Muscle of leg (tissue), 11 donors: ENCODE measurements around the gene TMPRSS9. TPM values are rescaled to one million over a fixed set of nuclear protein-coding genes. Genes with fewer than 3 reads are reported as not detected.
"Not testable (repeated sequence)": the region's sequence is repeated elsewhere in the genome, so short reads cannot be mapped to it uniquely, and the experiment has no call there.

Experiments used
- DNase-seq: peaks from one replicate; pipeline ENCODE4 v3.0.0; 2013
- H3K27ac ChIP-seq: one replicate; pipeline ENCODE4 v1.5.1; 2013; ENCODE audit warnings: mild to moderate bottlenecking, low read length, control low read depth
- H3K27me3 ChIP-seq: one replicate; pipeline ENCODE4 v1.6.1; 2013; ENCODE audit warnings: low read length; ENCODE audit not compliant: control insufficient read depth, insufficient read depth
- H3K36me3 ChIP-seq: one replicate; pipeline ENCODE4 v1.6.1; 2013; ENCODE audit warnings: low read length; ENCODE audit not compliant: control insufficient read depth, insufficient read depth
- H3K4me1 ChIP-seq: one replicate; pipeline ENCODE4 v1.6.1; 2013; ENCODE audit warnings: low read length; ENCODE audit not compliant: control insufficient read depth, insufficient read depth
- H3K4me3 ChIP-seq: one replicate; pipeline ENCODE4 v1.5.1; 2013; ENCODE audit warnings: low read length, control low read depth
- H3K9me3 ChIP-seq: replicated peaks from 2 replicates; pipeline ENCODE4 v1.6.1; 2013; ENCODE audit warnings: low read depth, low read length; ENCODE audit not compliant: control insufficient read depth
- WGBS: methylation state at CpG from one replicate; pipeline ENCODE4 v1.1.5; 2013; ENCODE audit warnings: missing lambda C conversion rate; ENCODE audit not compliant: insufficient coverage; 5-methylcytosine and 5-hydroxymethylcytosine counted together
- polyA plus RNA-seq, 8 donors: library from polyadenylated mRNA; unstranded; fragments of 120-200 nt; gene quantifications; one replicate each; pipeline versions ENCODE4 v1.2.1 to v1.2.3, GENCODE V29; 2013; ENCODE audit warnings: inconsistent platforms in 1 of 8, low replicate concordance in 1 of 8; ENCODE audit not compliant: insufficient read length in 8 of 8, insufficient read depth in 1 of 8
- total RNA-seq: library from RNA; stranded (reverse); fragments of 120-200 nt; gene quantifications from one replicate; pipeline ENCODE4 v1.2.4, GENCODE V29; 2013

Gene TMPRSS9
- total and polyA plus RNA-seq, 9 donors = 0.11 to 1.3 (median 0.33) TPM

- DNase-seq, H3K4me3 ChIP-seq, H3K4me1 ChIP-seq, H3K9me3 ChIP-seq, H3K27ac ChIP-seq, H3K27me3 ChIP-seq, H3K36me3 ChIP-seq: not testable (repeated sequence)
- WGBS = 73% methylated on average over 3 of the region's 8 CpGs
Observed at GRCh38 chr19:2392899-2393298, 32.8 kb downstream of the TMPRSS9 start.

GRCh38 chr19:2394054-2394441 lies 34.0 kb downstream of the TMPRSS9 start:
- H3K27me3 ChIP-seq = peaks cover 3% of the 10 kb centered on the region
- WGBS = 79% methylated on average over 5 of the region's 8 CpGs
- no peaks in the 10 kb centered on the region for H3K9me3 ChIP-seq
- no peaks in the 10 kb centered on the region for H3K4me1 ChIP-seq
- no peaks in the 10 kb centered on the region for H3K36me3 ChIP-seq
- no peak for DNase-seq
- H3K27ac ChIP-seq = no peak overlapping the region
- H3K4me3 ChIP-seq = no peak overlapping the region

- H3K27me3 ChIP-seq = peaks cover 1% of the 10 kb centered on the region
- no peaks in the 10 kb centered on the region for H3K4me1 ChIP-seq
- H3K36me3 ChIP-seq = no peaks in the 10 kb centered on the region
- peak; percentile 40 for DNase-seq
- WGBS = 60% methylated on average over 10 of the region's 27 CpGs
- no peak overlapping the region for H3K4me3 ChIP-seq
- no peak overlapping the region for H3K27ac ChIP-seq
- no peaks in the 10 kb centered on the region for H3K9me3 ChIP-seq
Observed at GRCh38 chr19:2394442-2395292, 34.6 kb downstream of the TMPRSS9 start.

GRCh38 chr19:2395293-2395829 lies 35.3 kb downstream of the TMPRSS9 start:
- H3K9me3 ChIP-seq, H3K36me3 ChIP-seq, H3K4me1 ChIP-seq, DNase-seq, H3K4me3 ChIP-seq, H3K27me3 ChIP-seq, H3K27ac ChIP-seq: not testable (repeated sequence)
- 90% methylated on average over 11 of the region's 18 CpGs for whole genome bisulfite sequencing

- not testable (repeated sequence) for DNase-seq, H3K4me1 ChIP-seq, H3K27me3 ChIP-seq, H3K9me3 ChIP-seq, H3K27ac ChIP-seq, H3K36me3 ChIP-seq, H3K4me3 ChIP-seq
- WGBS = 80% methylated on average over 3 of the region's 7 CpGs
Observed at GRCh38 chr19:2397173-2397572, 37.1 kb downstream of the TMPRSS9 start.

GRCh38 chr19:2398735-2399305 lies 38.8 kb downstream of the TMPRSS9 start:
- Histone ChIP-seq H3K4me3 (no peak overlapping the region), H3K27me3 (no peaks in the 10 kb centered on the region), H3K36me3 (no peaks in the 10 kb centered on the region), H3K9me3 (no peaks in the 10 kb centered on the region), H3K27ac (no peak overlapping the region), H3K4me1 (no peaks in the 10 kb centered on the region)
- 76% methylated on average over 8 of the region's 14 CpGs for WGBS
- no peak for DNase-seq

- Histone ChIP-seq H3K4me1 (no peaks in the 10 kb centered on the region), H3K27me3 (no peaks in the 10 kb centered on the region), H3K9me3 (peaks cover 2% of the 10 kb centered on the region), H3K27ac (no peak overlapping the region), H3K4me3 (no peak overlapping the region), H3K36me3 (no peaks in the 10 kb centered on the region)
- no peak for DNase-seq
- WGBS = 100% methylated on average over 4 of the region's 4 CpGs
Observed at GRCh38 chr19:2399582-2399981, 39.5 kb downstream of the TMPRSS9 start.

GRCh38 chr19:2408247-2408646 lies 48.2 kb downstream of the TMPRSS9 start:
- Histone ChIP-seq H3K4me3 (no peak overlapping the region), H3K27ac (no peak overlapping the region), H3K9me3 (peaks cover 11% of the 10 kb centered on the region), H3K4me1 (no peaks in the 10 kb centered on the region), H3K27me3 (peaks cover 3% of the 10 kb centered on the region), H3K36me3 (no peaks in the 10 kb centered on the region)
- WGBS = 82% methylated on average over 25 of the region's 25 CpGs
- no peak for DNase-seq

GRCh38 chr19:2409352-2409912 lies 49.4 kb downstream of the TMPRSS9 start:
- peaks cover 10% of the 10 kb centered on the region for H3K9me3 ChIP-seq
- H3K27me3 ChIP-seq = peaks cover 3% of the 10 kb centered on the region
- no peaks in the 10 kb centered on the region for H3K4me1 ChIP-seq
- no peaks in the 10 kb centered on the region for H3K36me3 ChIP-seq
- no peak overlapping the region for H3K4me3 ChIP-seq
- 92% methylated on average over 5 of the region's 7 CpGs for WGBS
- DNase-seq = no peak
- H3K27ac ChIP-seq = no peak overlapping the region

- Histone ChIP-seq H3K27me3 (peaks cover 3% of the 10 kb centered on the region), H3K4me1 (no peaks in the 10 kb centered on the region), H3K4me3 (no peak overlapping the region), H3K36me3 (no peaks in the 10 kb centered on the region), H3K27ac (no peak overlapping the region), H3K9me3 (peaks cover 10% of the 10 kb centered on the region)
- DNase-seq = no peak
- WGBS = 97% methylated on average over 7 of the region's 7 CpGs
Observed at GRCh38 chr19:2410023-2410422, 50.0 kb downstream of the TMPRSS9 start.
